ENCODE measurements around the gene GOLGA6C.

GRCh38 chr15:75309711-75310110 is 51.6 kb downstream of the GOLGA6C start:
- no peak for TF ChIP-seq GABPA (IDR thresholded peaks at IDR 0.05 in 1 of 2, conservative IDR thresholded peaks at IDR 0.05 in 1 of 2)
- TF ChIP-seq, protein P1, sequence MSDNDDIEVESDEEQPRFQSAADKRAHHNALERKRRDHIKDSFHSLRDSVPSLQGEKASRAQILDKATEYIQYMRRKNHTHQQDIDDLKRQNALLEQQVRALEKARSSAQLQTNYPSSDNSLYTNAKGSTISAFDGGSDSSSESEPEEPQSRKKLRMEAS (IDR thresholded peaks at IDR 0.05), result no peak
- no peak for TF ChIP-seq CTCF (IDR thresholded peaks at IDR 0.05; ENCODE audit: low read depth, low read length, missing input control)
- TF ChIP-seq, protein P2, sequence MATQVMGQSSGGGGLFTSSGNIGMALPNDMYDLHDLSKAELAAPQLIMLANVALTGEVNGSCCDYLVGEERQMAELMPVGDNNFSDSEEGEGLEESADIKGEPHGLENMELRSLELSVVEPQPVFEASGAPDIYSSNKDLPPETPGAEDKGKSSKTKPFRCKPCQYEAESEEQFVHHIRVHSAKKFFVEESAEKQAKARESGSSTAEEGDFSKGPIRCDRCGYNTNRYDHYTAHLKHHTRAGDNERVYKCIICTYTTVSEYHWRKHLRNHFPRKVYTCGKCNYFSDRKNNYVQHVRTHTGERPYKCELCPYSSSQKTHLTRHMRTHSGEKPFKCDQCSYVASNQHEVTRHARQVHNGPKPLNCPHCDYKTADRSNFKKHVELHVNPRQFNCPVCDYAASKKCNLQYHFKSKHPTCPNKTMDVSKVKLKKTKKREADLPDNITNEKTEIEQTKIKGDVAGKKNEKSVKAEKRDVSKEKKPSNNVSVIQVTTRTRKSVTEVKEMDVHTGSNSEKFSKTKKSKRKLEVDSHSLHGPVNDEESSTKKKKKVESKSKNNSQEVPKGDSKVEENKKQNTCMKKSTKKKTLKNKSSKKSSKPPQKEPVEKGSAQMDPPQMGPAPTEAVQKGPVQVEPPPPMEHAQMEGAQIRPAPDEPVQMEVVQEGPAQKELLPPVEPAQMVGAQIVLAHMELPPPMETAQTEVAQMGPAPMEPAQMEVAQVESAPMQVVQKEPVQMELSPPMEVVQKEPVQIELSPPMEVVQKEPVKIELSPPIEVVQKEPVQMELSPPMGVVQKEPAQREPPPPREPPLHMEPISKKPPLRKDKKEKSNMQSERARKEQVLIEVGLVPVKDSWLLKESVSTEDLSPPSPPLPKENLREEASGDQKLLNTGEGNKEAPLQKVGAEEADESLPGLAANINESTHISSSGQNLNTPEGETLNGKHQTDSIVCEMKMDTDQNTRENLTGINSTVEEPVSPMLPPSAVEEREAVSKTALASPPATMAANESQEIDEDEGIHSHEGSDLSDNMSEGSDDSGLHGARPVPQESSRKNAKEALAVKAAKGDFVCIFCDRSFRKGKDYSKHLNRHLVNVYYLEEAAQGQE (IDR thresholded peaks at IDR 0.05), result no peak
- no peak for TF ChIP-seq RAD21 (IDR thresholded peaks at IDR 0.05)

Measured in liver (tissue), 3 donors.